HFFc6 (cell line): Measurements from ENCODE around the gene SCUBE3. TPM values are rescaled to one million over a fixed set of nuclear protein-coding genes. Genes with fewer than 3 reads are reported as not detected.
A peak's percentile ranks its signal among the peaks of the same experiment; 100 is the strongest.

ENCODE experiments used
- DNase-seq: peaks from one replicate; pipeline ENCODE4 v3.0.0-alpha.2; 2018
- H3K27ac Mint-ChIP-seq: 2 replicates; pipeline ENCODE4 v1.8.0; 2020; ENCODE audit warnings: mild to moderate bottlenecking, mixed read lengths
- H3K27me3 Mint-ChIP-seq: 2 replicates; pipeline ENCODE4 v1.8.0; 2021; ENCODE audit warnings: mild to moderate bottlenecking, moderate library complexity, mixed read lengths; ENCODE audit not compliant: insufficient read depth
- H3K36me3 Mint-ChIP-seq: 2 replicates; pipeline ENCODE4 v1.8.0; 2021; ENCODE audit warnings: low read depth, mixed read lengths
- H3K4me1 Mint-ChIP-seq: 2 replicates; pipeline ENCODE4 v1.8.0; 2020; ENCODE audit warnings: low read depth, mixed read lengths
- H3K4me3 Mint-ChIP-seq: 2 replicates; pipeline ENCODE4 v1.8.0; 2020; ENCODE audit warnings: mild to moderate bottlenecking, moderate library complexity, mixed read lengths
- H3K9me3 Mint-ChIP-seq: 2 replicates; pipeline ENCODE4 v1.8.0; 2020; ENCODE audit warnings: mild to moderate bottlenecking, mixed read lengths
- CTCF ChIP-seq: fragments of 200-600 bp; sonication (generic); IDR thresholded peaks from 2 replicates; pipeline ENCODE4 v1.5.0; 2021; ENCODE audit warnings: antibody characterized with exemption, mild to moderate bottlenecking
- total RNA-seq, 6 experiments: library from RNA; stranded (reverse); fragmentation: NEBNext Ultra II Directional; extraction: Animal tissue kit (Norgen Biotek cat#: 25700); gene quantifications; 2 replicates in 1 of 6; 3 replicates in 5 of 6; pipeline ENCODE4 v1.2.3, GENCODE V29; 2021

SCUBE3 gene
- total RNA-seq, 6 experiments from 2014 or later: 37.0 to 75.0 (median 44.3) TPM

GRCh38 chr6:35259948-35260590 is 46.3 kb downstream of the SCUBE3 start:
- peaks cover 22% of the 10 kb centered on the region for H3K4me1 Mint-ChIP-seq
- peak; percentile 4 for DNase-seq
- H3K9me3 Mint-ChIP-seq: no peaks in the 10 kb centered on the region
- no peaks in the 10 kb centered on the region for H3K27me3 Mint-ChIP-seq
- H3K27ac Mint-ChIP-seq: peak overlapping the region; percentile 94
- 0 out of 2 replicates have a peak, but pooled peaks cover 4% of the 10 kb centered on the region for H3K36me3 Mint-ChIP-seq
- no peak for TF ChIP-seq CTCF
- H3K4me3 Mint-ChIP-seq: peak overlapping the region; percentile 93

DNA sequence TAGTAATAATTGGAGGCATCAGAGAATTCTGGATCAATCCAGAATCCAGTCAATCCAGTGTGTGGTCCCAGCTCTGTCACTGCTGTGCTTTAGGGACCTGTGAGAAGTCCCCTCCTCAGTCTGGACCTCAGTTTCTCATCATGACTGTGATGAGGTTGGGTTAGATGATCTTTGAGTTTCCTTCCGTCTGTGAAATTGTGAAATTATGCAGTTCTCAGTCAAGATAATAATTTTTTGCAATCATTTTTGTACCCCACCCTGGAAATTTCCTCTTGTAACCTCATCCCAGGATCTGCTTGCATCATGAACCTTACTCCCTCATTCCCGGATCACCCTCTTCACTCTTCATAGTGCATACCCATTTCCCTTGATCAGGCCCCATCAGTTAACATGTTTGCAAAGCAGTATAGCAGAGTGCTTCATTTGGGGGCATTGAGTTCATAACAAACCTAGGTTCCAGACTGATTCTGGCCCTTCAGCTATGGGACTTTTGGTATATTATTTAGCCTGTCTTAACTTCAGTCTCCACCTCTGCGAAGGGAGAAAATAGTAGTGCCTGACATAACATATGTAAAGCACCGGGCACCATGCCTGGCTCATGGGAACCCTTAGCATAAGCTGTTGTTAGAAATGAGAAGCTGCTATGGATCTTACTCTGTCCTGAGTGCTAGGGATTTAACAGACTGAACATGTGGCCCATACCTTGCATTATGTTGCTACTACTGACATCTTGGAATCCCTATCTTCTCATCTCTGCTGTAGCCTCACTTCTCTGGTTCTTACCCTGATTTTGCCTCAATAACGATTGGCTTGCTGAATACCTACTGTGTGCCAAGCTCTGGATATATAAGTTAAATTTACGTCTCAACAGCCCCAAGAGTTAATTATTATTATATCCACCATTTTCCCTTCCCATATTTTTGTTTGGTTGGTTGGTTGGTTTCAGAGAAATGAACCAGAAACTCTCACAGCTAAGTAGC is 47.1 kb downstream of the SCUBE3 start:
- Mint-ChIP-seq H3K27ac (peak overlapping the region; percentile 94), H3K27me3 (no peaks in the 10 kb centered on the region), H3K36me3 (0 out of 2 replicates have a peak, but pooled peaks cover 4% of the 10 kb centered on the region), H3K4me1 (peaks cover 22% of the 10 kb centered on the region), H3K9me3 (no peaks in the 10 kb centered on the region), H3K4me3 (peak overlapping the region; percentile 93)
- no peak for TF ChIP-seq CTCF
- no peak for DNase-seq

GRCh38 chr6:35262596-35262995 is 48.8 kb downstream of the SCUBE3 start:
- Mint-ChIP-seq H3K9me3 (no peaks in the 10 kb centered on the region), H3K27me3 (no peaks in the 10 kb centered on the region), H3K4me3 (no peak overlapping the region), H3K4me1 (peaks cover 24% of the 10 kb centered on the region), H3K27ac (no peak overlapping the region), H3K36me3 (0 out of 2 replicates have a peak, but pooled peaks cover 4% of the 10 kb centered on the region)
- no peak for TF ChIP-seq CTCF
- DNase-seq: no peak

GRCh38 chr6:35264550-35265274 is 51.0 kb downstream of the SCUBE3 start:
- no peak for TF ChIP-seq CTCF
- no peaks in the 10 kb centered on the region for H3K27me3 Mint-ChIP-seq
- no peak for DNase-seq
- H3K27ac Mint-ChIP-seq: no peak overlapping the region
- H3K36me3 Mint-ChIP-seq: 0 out of 2 replicates have a peak, but pooled peaks cover 4% of the 10 kb centered on the region
- peaks cover 30% of the 10 kb centered on the region for H3K4me1 Mint-ChIP-seq
- no peaks in the 10 kb centered on the region for H3K9me3 Mint-ChIP-seq
- H3K4me3 Mint-ChIP-seq: no peak overlapping the region

GRCh38 chr6:35265523-35265922 is 51.8 kb downstream of the SCUBE3 start:
- no peak for DNase-seq
- H3K27me3 Mint-ChIP-seq: no peaks in the 10 kb centered on the region
- no peaks in the 10 kb centered on the region; the same call in 1 of the 2 replicates for H3K36me3 Mint-ChIP-seq
- H3K4me1 Mint-ChIP-seq: peaks cover 25% of the 10 kb centered on the region
- no peak overlapping the region for H3K4me3 Mint-ChIP-seq
- no peak for TF ChIP-seq CTCF
- H3K9me3 Mint-ChIP-seq: no peaks in the 10 kb centered on the region
- no peak overlapping the region for H3K27ac Mint-ChIP-seq
